IMR-90 (cell line): ENCODE results near the gene DNAI2.

ENCODE experiments used
- CEBPB ChIP-seq: IDR thresholded peaks from 2 replicates; pipeline ENCODE4 v1.6.1; 2012; ENCODE audit warnings: low read depth, low read length, improper control_type of control experiment
- POLR2A ChIP-seq: IDR thresholded peaks from 2 replicates; pipeline ENCODE4 v1.6.1; 2012; ENCODE audit warnings: mild to moderate bottlenecking, low read depth, low read length
- RFX5 ChIP-seq: IDR thresholded peaks from 2 replicates; pipeline ENCODE4 v1.8.0; 2012; ENCODE audit warnings: low read depth, mild to moderate bottlenecking, low read length, moderate library complexity
- TF ChIP-seq, protein P1 (sequence below): conservative IDR thresholded peaks from 2 replicates; pipeline ENCODE4 v1.5.1; 2012; ENCODE audit warnings: mild to moderate bottlenecking, low read depth, low read length, improper control_type of control experiment

DNA sequence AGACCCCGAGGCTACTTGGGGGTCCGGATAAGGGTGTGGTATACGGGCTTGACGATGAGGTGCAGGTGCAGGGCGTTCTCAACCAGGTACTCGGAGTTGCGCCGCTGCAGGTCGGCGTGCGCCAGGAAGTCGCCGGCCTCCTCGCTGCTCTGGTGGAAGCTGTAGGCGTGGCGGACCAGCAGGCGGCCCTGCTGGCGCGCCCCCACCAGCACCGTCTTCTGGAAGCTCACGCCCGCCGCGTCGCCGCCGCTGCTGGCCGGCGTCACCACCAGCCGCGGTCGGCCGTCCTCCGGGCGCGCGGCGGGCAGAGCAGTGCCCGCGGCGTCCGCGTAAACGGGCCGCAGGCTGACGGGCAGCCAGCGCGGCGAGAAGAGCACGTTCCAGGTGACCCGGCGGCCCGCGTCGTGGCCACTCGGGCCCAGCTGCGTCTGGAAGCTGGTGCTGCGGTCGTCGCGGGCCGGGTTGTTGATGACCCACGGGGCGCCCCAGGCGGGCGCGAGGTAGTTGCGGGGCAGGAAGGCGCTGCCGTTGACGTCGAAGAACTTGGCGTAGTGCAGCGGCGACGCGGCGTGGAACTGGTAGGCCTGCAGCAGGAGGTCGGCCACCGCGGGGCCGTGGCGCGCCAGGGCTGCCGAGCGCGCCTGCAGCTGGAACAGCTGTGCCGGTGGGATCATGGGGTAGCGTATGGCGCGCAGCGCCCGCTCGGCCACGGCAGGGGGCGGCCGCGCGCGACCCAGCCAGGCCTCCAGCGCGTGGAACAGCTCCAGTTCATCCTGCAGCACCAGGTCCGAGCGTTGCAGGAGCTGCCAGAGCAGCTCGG is 82.8 kb downstream of the DNAI2 start:
- TF ChIP-seq CEBPB = no peak
- TF ChIP-seq, protein P1, sequence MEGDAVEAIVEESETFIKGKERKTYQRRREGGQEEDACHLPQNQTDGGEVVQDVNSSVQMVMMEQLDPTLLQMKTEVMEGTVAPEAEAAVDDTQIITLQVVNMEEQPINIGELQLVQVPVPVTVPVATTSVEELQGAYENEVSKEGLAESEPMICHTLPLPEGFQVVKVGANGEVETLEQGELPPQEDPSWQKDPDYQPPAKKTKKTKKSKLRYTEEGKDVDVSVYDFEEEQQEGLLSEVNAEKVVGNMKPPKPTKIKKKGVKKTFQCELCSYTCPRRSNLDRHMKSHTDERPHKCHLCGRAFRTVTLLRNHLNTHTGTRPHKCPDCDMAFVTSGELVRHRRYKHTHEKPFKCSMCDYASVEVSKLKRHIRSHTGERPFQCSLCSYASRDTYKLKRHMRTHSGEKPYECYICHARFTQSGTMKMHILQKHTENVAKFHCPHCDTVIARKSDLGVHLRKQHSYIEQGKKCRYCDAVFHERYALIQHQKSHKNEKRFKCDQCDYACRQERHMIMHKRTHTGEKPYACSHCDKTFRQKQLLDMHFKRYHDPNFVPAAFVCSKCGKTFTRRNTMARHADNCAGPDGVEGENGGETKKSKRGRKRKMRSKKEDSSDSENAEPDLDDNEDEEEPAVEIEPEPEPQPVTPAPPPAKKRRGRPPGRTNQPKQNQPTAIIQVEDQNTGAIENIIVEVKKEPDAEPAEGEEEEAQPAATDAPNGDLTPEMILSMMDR = no peak
- no peak for TF ChIP-seq POLR2A
- no peak for TF ChIP-seq RFX5
